ENCODE results near the gene PER2. TPM values are rescaled to one million over a fixed set of nuclear protein-coding genes. Genes with fewer than 3 reads are reported as not detected.
A peak's percentile ranks its signal among the peaks of the same experiment; 100 is the strongest.

PER2 gene
- total RNA-seq, 4 donors from 2014 or later, result 15.6 to 65.2 (median 38.2) TPM

DNA sequence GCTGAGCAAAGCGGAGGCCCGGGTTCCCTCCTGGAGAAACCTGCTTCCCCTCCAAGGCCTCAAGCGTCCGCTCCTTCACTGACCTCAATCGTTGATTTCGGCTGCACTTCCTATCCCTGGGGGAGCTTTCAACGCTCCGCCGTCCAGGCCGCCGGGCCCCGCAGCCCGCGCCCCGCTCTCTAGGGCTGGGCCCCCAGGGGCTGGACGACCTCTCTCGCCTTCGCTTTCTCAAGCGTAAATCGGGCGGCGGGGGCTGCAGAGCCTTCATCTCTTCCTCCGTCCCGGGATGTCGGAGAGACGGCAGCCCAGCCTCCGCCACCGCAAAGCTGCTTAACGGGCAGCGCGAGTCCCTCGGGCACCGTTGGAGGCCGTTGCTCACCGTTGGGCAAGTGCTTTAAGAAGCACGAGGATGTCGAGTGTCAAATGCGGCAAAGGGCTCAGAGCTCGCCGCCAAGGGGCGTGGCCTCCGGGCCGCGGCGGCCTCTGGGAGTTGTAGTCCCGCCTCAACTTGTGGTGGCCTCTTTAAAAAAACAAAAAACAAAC is 57.1 kb downstream of the PER2 start:
- peak; percentile 76 to 91 (median 77) for DNase-seq
- Histone ChIP-seq H3K4me3 (peak overlapping the region; percentile 54 to 64 (median 56)), H3K27ac (peak overlapping the region in 2 of 4 donors; percentile 13 to 27), H3K27me3 (no peaks in the 10 kb centered on the region), H3K4me1 (peaks cover 0 to 7% (median 2%) of the 10 kb centered on the region in 4 donors), H3K36me3 (no peaks in the 10 kb centered on the region), H3K9me3 (no peaks in the 10 kb centered on the region)
- no peak for TF ChIP-seq POLR2A (IDR thresholded peaks at IDR 0.05)
- TF ChIP-seq, protein P1, sequence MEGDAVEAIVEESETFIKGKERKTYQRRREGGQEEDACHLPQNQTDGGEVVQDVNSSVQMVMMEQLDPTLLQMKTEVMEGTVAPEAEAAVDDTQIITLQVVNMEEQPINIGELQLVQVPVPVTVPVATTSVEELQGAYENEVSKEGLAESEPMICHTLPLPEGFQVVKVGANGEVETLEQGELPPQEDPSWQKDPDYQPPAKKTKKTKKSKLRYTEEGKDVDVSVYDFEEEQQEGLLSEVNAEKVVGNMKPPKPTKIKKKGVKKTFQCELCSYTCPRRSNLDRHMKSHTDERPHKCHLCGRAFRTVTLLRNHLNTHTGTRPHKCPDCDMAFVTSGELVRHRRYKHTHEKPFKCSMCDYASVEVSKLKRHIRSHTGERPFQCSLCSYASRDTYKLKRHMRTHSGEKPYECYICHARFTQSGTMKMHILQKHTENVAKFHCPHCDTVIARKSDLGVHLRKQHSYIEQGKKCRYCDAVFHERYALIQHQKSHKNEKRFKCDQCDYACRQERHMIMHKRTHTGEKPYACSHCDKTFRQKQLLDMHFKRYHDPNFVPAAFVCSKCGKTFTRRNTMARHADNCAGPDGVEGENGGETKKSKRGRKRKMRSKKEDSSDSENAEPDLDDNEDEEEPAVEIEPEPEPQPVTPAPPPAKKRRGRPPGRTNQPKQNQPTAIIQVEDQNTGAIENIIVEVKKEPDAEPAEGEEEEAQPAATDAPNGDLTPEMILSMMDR (IDR thresholded peaks at IDR 0.05), result no peak

DNA sequence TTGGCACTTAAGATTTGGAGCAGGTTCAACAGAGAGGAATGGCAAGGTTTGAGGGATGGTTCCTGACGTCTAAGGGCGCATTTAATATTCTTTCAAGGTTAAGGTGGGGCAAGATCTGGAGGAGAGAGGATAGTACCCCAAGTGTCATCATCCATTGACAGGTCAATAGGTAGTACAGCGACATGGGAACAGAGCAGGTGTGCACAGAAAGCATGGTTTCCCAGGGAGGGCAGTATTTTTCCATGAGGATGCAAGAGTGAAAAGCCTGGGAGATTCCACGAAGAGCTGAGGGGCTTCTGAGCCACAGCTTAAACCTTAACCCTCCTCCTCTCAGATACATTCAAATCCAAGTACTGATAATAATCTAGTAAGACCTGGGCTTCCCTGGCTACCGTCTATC is 57.7 kb downstream of the PER2 start:
- no peak for DNase-seq
- Histone ChIP-seq H3K9me3 (no peaks in the 10 kb centered on the region), H3K4me3 (peak overlapping the region in 3 of 4 donors; percentile 54 to 56 (median 55)), H3K27ac (peak overlapping the region in 2 of 4 donors; percentile 13 to 27), H3K4me1 (peaks cover 0 to 7% (median 2%) of the 10 kb centered on the region in 4 donors), H3K36me3 (no peaks in the 10 kb centered on the region), H3K27me3 (no peaks in the 10 kb centered on the region)
- TF ChIP-seq POLR2A (IDR thresholded peaks at IDR 0.05), result no peak

DNA sequence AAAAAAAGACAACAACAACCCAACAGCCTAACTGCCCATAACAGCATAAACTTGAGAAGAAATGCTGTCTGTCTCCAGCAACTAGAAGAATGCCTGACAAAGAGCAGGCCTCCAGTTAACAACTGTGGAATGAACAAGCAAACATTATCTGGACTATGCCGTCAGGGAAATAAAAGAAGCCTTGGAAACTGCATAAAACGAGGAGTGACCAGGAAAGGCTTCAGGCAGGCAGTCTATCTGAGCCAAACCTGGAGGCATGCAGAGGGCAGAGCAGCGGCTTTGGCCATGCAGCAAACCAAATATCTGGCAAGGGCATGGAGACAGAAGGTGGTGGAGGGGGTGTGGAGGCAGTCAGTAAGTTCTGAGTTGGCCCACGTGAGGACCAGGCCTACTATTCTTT is 59.7 kb downstream of the PER2 start:
- H3K4me3 ChIP-seq, result no peak overlapping the region
- H3K27ac ChIP-seq, result peak overlapping the region in 1 of 4 donors; percentile 51
- no peaks in the 10 kb centered on the region for H3K27me3 ChIP-seq
- H3K36me3 ChIP-seq, result no peaks in the 10 kb centered on the region
- H3K9me3 ChIP-seq, result no peaks in the 10 kb centered on the region
- no peak for TF ChIP-seq POLR2A (IDR thresholded peaks at IDR 0.05)
- TF ChIP-seq, protein P1 (IDR thresholded peaks at IDR 0.05), result no peak
- peaks cover 0 to 7% (median 0%) of the 10 kb centered on the region in 4 donors for H3K4me1 ChIP-seq
- no peak for DNase-seq

DNA sequence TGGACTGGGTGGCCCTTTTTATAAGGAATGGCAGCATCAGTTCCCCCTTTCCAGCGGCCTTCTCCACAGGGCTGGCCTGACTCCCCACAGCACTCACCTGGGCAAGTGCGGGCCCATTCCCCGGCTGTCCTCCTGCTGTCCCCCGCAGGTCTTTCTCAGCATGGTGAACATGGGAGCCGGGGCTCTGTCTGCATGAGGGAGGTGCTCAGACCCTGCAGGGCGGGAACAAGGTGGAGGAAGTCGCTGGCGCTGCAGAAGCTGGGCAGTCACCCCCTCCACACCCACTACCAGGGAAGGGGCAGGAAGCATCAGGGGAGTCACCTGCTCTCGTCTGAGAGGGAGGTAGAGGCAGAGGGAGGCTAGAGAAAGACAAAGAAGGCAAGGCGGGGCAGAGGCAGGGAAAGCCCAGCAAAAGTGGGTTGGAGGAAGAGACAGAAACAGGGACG is 60.8 kb downstream of the PER2 start:
- Histone ChIP-seq H3K4me1 (peaks cover 0 to 7% (median 0%) of the 10 kb centered on the region in 4 donors), H3K27me3 (no peaks in the 10 kb centered on the region), H3K36me3 (no peaks in the 10 kb centered on the region), H3K4me3 (no peak overlapping the region), H3K9me3 (no peaks in the 10 kb centered on the region), H3K27ac (no peak overlapping the region)
- TF ChIP-seq POLR2A (IDR thresholded peaks at IDR 0.05), result no peak
- TF ChIP-seq, protein P1 (IDR thresholded peaks at IDR 0.05), result no peak
- DNase-seq, result no peak

DNA sequence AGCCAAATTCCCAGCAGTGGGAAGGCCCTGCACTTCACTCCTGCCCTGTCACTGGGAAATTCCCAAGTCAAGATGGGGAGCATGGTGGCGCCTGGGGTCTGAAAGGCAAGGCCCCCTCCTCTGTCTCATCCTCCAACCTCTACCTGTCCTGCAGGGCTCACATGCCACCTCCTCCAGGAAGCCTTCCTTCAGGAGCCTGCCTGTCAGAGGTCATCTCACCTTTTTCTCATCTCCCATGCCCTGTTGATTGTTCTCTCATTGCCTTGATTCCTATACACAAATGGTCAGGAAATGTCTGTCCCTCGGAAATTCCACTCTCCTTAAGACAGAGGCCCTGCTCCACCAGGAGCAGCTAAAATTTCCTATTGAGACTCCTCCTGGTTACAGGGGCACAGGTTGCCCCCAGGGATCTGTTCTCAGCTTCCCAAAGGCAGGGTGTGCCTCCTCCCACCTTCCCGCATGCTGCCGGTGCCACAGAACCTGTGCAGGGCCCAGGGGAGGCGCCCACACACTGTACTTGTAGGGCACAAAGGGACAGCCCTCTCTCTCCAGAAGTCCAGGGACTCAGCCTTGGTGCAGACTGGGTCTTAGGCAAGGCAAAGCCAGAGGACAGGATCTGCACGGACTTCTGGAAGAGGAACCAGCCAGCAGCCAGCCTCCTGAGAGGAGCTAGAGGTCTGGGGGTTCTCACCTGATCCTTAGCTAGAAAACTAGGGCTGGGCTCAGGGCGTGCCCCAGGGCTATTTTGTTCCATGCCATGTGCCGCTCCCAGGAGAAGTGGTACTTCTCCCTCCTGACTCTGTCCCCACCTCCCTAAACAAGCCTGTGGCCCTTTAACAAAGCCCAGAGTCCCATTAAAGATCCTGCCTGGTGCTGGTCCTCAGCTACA is 61.5 kb downstream of the PER2 start:
- Histone ChIP-seq H3K27me3 (no peaks in the 10 kb centered on the region), H3K27ac (no peak overlapping the region), H3K4me1 (peaks cover 0 to 7% (median 0%) of the 10 kb centered on the region in 4 donors), H3K4me3 (no peak overlapping the region), H3K9me3 (no peaks in the 10 kb centered on the region), H3K36me3 (no peaks in the 10 kb centered on the region)
- TF ChIP-seq POLR2A (IDR thresholded peaks at IDR 0.05), result no peak
- TF ChIP-seq, protein P1 (IDR thresholded peaks at IDR 0.05), result no peak
- no peak for DNase-seq
